ENCODE measurements around the gene MAEL.
"Not testable (repeated sequence)": the region's sequence is repeated elsewhere in the genome, so short reads cannot be mapped to it uniquely, and the experiment has no call there.

MAEL gene

GRCh38 chr1:166978821-166979220 is 10.3 kb upstream of the MAEL start:
- DNase-seq (ENCODE audit: low spot score): no peak

DNA sequence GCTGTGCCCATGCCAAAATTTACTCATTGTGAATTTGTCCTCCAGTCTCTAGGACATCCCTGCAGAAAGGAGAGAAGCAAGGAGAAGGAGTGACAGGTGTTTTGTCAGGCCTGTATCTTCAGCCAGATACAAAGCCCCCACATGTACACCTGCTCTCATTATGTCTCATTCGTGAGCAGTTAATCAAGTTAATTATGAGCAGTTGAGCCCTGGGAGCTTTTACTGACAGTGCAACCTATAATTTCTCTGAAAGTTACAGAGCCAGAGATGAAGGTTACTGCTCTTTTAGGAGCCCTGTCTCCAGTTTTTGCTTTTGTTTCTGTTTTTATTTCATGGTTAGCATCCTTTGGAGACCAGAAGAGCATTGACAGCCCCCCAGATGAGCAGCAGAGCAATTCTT is 8.7 kb upstream of the MAEL start:
- no peak for DNase-seq (ENCODE audit: low spot score)

DNA sequence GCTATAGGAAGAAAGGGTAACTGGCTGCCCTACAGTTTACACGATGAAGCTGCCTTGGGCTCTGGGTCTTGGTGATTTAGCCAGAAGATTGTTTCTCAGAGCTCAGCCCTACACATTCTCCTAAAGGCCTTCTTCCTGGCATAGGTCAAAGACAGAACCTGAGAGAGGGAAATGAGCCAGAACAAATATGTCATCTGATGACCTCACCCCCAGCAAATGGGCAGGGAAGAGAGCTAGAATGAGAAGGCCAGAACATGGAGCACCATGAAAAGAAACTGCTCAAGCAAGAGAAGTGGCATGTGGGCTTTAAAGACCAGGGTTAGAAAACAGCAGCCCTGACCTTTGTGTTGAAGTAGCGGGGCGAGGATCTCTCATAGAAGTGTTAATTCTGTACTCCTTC is 8.3 kb upstream of the MAEL start:
- DNase-seq (ENCODE audit: low spot score): no peak

GRCh38 chr1:166981589-166981988 is 7.5 kb upstream of the MAEL start:
- DNase-seq (ENCODE audit: low spot score): no peak

DNA sequence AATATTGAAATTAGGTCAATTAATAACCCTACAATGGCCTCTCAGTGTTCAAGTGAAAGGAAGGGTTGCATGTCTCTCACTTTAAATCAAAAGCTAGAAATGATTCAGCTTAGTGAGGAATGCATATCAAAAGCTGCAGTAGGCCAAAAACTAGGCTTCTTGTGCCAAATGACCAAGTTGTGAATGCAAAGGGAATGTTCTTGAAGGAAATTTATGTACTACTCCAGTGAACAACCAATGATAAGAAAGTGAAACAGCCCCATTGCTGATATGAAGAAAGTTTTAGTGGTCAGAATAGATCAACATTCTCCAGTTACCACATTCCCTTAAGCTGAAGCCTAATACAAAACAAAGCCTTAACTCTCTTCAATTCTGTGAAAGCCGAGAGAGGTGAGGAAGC is 10.0 kb downstream of the MAEL start:
- no peak for DNase-seq (ENCODE audit: low spot score)

DNA sequence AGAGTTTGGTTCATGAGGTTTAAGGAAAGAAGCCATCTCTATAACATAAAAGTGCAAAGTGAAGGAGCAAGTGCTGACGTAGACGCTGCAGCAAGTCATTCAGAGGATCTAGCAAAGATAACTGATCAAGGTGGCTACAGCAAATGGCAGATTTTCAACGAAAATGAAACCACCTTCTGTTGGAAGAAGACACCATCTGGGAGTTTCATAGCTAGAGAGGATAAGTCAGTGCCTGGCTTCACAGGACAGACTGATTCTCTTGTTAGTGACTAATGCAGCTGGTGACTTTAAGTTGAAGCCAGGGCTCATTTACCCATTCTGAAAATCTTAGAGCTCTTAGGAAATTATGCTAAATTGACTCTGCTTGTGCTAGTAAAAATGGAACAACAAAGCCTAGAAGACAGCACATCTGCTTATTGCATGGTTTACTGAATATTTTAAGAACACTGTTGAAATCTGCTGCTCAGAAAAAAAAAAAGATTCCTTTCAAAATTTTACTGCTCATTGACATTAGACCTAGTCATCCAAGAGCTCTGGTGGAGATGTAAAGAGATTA is 10.5 kb downstream of the MAEL start:
- DNase-seq (ENCODE audit: low spot score): no peak

DNA sequence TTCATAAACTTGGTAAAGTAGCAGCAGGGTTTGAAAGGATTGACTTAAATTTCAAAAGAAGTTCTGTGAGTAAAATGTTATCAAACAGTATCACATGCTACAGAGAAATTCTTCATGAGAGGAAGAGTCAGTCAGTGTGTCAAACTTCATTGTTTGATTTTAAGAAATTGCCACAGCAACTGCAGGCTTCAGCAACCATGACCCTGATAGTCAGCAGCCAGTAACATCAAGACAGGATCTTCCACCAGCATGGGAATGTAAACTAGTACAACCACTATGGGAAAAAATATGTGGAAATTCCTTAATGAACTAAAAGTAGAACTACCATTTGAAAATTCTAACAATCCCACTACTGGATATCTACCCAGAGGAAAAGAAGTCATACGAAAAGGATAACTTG is 11.5 kb downstream of the MAEL start:
- no peak for DNase-seq (ENCODE audit: low spot score)

GRCh38 chr1:167002354-167002753 is 13.3 kb downstream of the MAEL start:
- no peak for DNase-seq (ENCODE audit: low spot score)

DNA sequence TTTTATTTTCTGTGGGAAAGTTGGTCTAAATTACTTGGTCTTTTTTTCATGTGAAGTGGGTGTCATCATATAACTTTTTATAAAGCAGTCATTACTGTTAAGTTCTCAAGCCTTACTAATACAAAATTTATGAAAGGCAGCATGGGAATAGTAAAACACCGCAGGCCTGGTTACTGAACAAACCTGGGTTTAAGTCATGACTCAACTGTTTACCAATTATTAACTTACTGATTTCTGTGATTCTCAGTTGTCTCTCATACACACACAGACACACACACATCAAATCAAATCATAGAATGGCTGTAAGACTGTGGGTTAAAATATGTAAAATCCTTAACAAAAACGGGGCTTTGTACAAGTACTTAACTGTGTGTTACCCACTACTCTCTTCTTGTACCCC is 14.6 kb downstream of the MAEL start:
- no peak for DNase-seq (ENCODE audit: low spot score)

DNA sequence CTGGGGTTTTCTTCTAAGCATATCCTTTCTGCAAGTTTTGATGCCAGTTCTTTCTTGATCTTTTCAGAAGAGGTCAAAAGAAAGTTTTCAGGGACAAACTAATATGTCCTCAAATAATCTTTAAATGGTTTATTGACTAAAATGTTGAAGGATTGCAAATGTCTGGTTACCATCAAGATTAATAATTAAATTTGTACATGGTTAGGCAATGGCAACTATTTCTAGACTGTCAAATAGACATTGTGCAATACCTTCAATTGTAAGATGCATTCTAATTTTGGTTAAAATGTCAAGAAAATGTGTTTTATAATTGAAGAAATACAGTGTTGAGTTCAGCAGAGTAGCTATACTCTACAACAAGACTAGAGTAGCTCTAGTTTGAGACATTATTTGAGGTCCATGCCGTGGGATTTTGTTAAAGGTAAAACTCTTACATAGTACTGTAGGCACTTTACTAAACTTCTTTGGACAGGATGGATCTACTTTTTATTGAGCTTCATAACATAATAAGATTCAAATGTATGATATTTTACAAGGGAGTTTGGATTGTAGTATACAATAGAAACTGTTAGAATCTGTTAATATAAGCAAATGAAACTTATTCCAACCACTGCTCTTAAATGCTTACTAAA is 22.6 kb downstream of the MAEL start:
- no peak for DNase-seq (ENCODE audit: low spot score)

GRCh38 chr1:167012570-167012969 is 23.5 kb downstream of the MAEL start:
- no peak for DNase-seq (ENCODE audit: low spot score)

- no peak for DNase-seq (ENCODE audit: low spot score)
These were observed 24.2 kb downstream of the MAEL start for GRCh38 chr1:167013108-167013929.

DNA sequence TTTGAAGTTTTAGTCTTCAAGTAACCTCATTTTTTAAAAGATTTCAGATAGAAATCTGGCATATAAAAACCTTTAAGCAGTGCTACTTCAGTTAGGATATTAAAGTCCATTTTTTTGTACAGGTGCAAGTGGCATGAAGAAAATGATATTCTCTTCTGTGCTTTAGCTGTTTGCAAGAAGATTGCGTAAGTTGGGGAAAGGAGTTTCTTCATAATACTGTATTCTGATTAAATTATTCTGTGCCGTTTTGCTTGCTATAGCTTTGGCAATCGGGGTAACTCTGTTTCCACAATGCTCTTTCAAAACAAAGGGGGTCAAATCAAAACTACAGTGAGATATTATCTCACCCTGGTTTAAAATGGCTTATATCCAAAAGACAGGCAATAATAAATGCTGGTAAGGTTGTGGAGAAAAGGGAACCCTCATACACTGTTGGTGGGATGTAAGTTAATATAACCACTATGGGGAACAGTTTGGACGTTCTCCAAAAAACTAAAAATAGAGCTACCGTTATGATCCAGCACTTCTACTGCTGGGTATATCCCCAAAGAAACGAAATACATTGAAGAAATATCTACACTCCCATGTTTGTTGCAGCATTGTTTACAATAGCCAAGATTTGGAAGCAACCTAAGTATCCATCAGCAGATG is 27.1 kb downstream of the MAEL start:
- no peak for DNase-seq (ENCODE audit: low spot score)

GRCh38 chr1:167022384-167022783 is 33.3 kb downstream of the MAEL start:
- no peak for DNase-seq (ENCODE audit: low spot score)

- DNase-seq (ENCODE audit: low spot score): not testable (repeated sequence)
These were observed 40.5 kb downstream of the MAEL start for GRCh38 chr1:167029553-167029952.

DNA sequence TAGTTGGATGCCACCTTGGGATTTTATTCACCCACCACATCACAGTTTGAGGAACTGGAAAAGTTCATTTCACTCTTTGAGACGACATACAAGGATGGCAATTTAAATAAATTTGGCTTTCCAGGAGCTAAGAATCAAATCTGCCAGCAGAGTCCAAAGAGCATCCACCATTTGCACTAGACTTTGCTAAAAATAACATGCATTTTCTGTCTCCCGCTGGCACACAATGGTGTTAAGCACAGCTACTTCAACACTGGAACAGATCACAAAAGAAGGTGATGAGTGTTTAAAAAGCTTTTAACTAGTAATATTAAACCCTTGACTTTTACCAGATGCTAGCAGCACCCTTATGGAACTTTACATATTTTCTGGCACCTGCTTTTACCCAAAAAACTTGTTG is 44.6 kb downstream of the MAEL start:
- no peak for DNase-seq (ENCODE audit: low spot score)

GRCh38 chr1:167043752-167044488 is 54.8 kb downstream of the MAEL start:
- peak; percentile 35 for DNase-seq (ENCODE audit: low spot score)

DNA sequence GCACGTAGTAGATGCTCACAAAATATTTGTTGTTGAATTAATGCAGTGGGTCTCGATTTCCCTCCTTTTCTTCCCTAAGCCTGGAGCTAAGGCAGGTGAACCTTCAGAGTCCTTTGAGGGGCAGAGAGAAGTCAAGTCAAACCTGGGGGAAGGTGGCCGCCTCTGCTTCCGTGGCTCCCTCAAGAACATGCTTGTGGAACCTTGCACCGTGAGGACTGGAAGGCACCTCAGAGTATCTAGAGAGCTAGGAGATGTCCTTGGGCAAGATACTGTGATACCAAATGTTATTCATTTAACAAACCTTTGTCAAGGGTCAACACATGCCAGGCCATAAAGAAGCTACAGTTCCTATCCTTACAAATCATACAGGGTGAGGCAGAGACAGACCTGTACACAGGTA is 62.8 kb downstream of the MAEL start:
- no peak for DNase-seq (ENCODE audit: low spot score)

DNA sequence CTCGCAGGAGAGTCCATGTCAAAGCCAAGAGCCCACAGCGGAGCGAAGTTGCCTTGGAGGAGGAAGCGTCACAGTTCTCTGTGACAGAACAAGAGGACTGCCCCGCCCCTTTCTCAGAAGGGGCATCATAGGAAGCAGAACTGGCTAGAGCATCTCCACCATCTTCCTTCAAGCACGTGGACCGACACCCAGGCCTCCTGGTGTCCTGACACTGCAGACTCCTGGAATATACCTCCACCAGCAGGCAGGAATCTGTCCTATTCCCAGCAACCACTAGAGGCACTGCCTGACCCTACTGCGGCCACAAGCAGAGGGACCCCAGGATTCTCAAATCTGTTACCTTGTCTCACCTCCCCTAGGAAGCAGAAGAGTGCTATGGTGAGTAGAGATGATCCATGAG is 63.3 kb downstream of the MAEL start:
- no peak for DNase-seq (ENCODE audit: low spot score)

GRCh38 chr1:167054531-167054930 is 65.5 kb downstream of the MAEL start:
- DNase-seq (ENCODE audit: low spot score): no peak

GRCh38 chr1:167054946-167055630 is 66.0 kb downstream of the MAEL start:
- DNase-seq (ENCODE audit: low spot score): no peak
